ENCODE results near the gene LASP1NB.
A peak's percentile ranks its signal among the peaks of the same experiment; 100 is the strongest.
"Not testable (repeated sequence)": the region's sequence is repeated elsewhere in the genome, so short reads cannot be mapped to it uniquely, and the experiment has no call there.

LASP1NB gene

GRCh38 chr17:38906460-38907228 lies 18.8 kb upstream of the LASP1NB start:
- TF ChIP-seq CTCF (IDR thresholded peaks at IDR 0.05; ENCODE audit: borderline replicate concordance, control extremely low read depth, extremely low read depth, insufficient read depth, missing control alignments): no peak
- in situ Hi-C loops (cut with MboI; ENCODE audit: low sequenced_read_pairs, unreplicated experiment): no loop called here
- no peak for DNase-seq (ENCODE audit: low spot score)

GRCh38 chr17:38907930-38908675 lies 17.3 kb upstream of the LASP1NB start:
- DNase-seq (ENCODE audit: low spot score): no peak
- no peak for TF ChIP-seq CTCF (IDR thresholded peaks at IDR 0.05; ENCODE audit: borderline replicate concordance, control extremely low read depth, extremely low read depth, insufficient read depth, missing control alignments)
- in situ Hi-C loops (cut with MboI; ENCODE audit: low sequenced_read_pairs, unreplicated experiment): no loop called here

- no peak for TF ChIP-seq CTCF (IDR thresholded peaks at IDR 0.05; ENCODE audit: borderline replicate concordance, control extremely low read depth, extremely low read depth, insufficient read depth, missing control alignments)
- DNase-seq (ENCODE audit: low spot score): no peak
- in situ Hi-C loops (cut with MboI; ENCODE audit: low sequenced_read_pairs, unreplicated experiment): no loop called here
These were observed 16.7 kb upstream of the LASP1NB start for GRCh38 chr17:38908676-38909181.

GRCh38 chr17:38910325-38910724 lies 15.1 kb upstream of the LASP1NB start:
- DNase-seq (ENCODE audit: low spot score): no peak
- in situ Hi-C loops (cut with MboI; ENCODE audit: low sequenced_read_pairs, unreplicated experiment): no loop called here
- TF ChIP-seq CTCF (IDR thresholded peaks at IDR 0.05; ENCODE audit: borderline replicate concordance, control extremely low read depth, extremely low read depth, insufficient read depth, missing control alignments): no peak

GRCh38 chr17:38911081-38911730 lies 14.2 kb upstream of the LASP1NB start:
- DNase-seq (ENCODE audit: low spot score): peak; percentile 23
- in situ Hi-C loops (cut with MboI; ENCODE audit: low sequenced_read_pairs, unreplicated experiment): no loop called here
- TF ChIP-seq CTCF (IDR thresholded peaks at IDR 0.05; ENCODE audit: borderline replicate concordance, control extremely low read depth, extremely low read depth, insufficient read depth, missing control alignments): no peak

- in situ Hi-C loops (cut with MboI; ENCODE audit: low sequenced_read_pairs, unreplicated experiment); DNase-seq (ENCODE audit: low spot score): not testable (repeated sequence)
These were observed 13.7 kb upstream of the LASP1NB start for GRCh38 chr17:38911731-38912081.

All from GM13976 (cell line).